GM23338 (cell line): Measurements from ENCODE around the gene SKP2. TPM values are rescaled to one million over a fixed set of nuclear protein-coding genes. Genes with fewer than 3 reads are reported as not detected.
"Not testable (repeated sequence)": the region's sequence is repeated elsewhere in the genome, so short reads cannot be mapped to it uniquely, and the experiment has no call there.

Experiments
- ATAC-seq: fragments of 200-7000 bp; cut with Tn5 transposase; 3 replicates; pipeline ENCODE4 v1.9.1; 2020
- DNase-seq: peaks from one replicate; pipeline ENCODE4 v3.0.0-alpha.2; 2015; ENCODE audit warnings: low spot score
- H2AFZ ChIP-seq: fragments of 200-600 bp; sonication (generic); 2 replicates; pipeline ENCODE4 v1.8.0; 2016; ENCODE audit warnings: antibody characterized with exemption, mild to moderate bottlenecking, moderate library complexity
- H3F3A ChIP-seq: fragments of 200-600 bp; sonication (generic); replicated peaks from 2 replicates; pipeline ENCODE4 v1.8.0; 2017; ENCODE audit warnings: antibody characterized with exemption, mixed run types, low read depth
- H3K27ac ChIP-seq: fragments of 200-600 bp; sonication (generic); 2 replicates; pipeline ENCODE4 v1.6.1; 2016; ENCODE audit warnings: low read depth
- H3K27me3 ChIP-seq: fragments of 200-600 bp; sonication (generic); 2 replicates; pipeline ENCODE4 v1.8.0; 2016; ENCODE audit warnings: mild to moderate bottlenecking, mixed run types, moderate library complexity; ENCODE audit not compliant: insufficient read depth
- H3K36me3 ChIP-seq: fragments of 200-600 bp; sonication (generic); 2 replicates; pipeline ENCODE4 v1.8.0; 2016; ENCODE audit warnings: mild to moderate bottlenecking; ENCODE audit not compliant: insufficient read depth
- H3K4me1 ChIP-seq: fragments of 200-600 bp; sonication (generic); 2 replicates; pipeline ENCODE4 v1.8.0; 2016; ENCODE audit warnings: mild to moderate bottlenecking, moderate library complexity; ENCODE audit not compliant: insufficient read depth
- H3K4me2 ChIP-seq: fragments of 200-600 bp; sonication (generic); 2 replicates; pipeline ENCODE4 v1.7.1; 2017; ENCODE audit warnings: mixed run types
- H3K4me3 ChIP-seq: fragments of 200-600 bp; sonication (generic); 2 replicates; pipeline ENCODE4 v1.6.1; 2016; ENCODE audit warnings: mixed run types
- H3K79me2 ChIP-seq: fragments of 200-600 bp; sonication (generic); replicated peaks from 2 replicates; pipeline ENCODE4 v1.8.0; 2017; ENCODE audit warnings: mild to moderate bottlenecking; ENCODE audit not compliant: insufficient read depth
- H3K9me2 ChIP-seq: fragments of 200-600 bp; sonication (generic); 2 replicates; pipeline ENCODE4 v1.8.0; 2017; ENCODE audit not compliant: insufficient read depth
- H4K20me1 ChIP-seq: fragments of 200-600 bp; sonication (generic); replicated peaks from 2 replicates; pipeline ENCODE4 v1.8.0; 2017; ENCODE audit warnings: mild to moderate bottlenecking; ENCODE audit not compliant: insufficient read depth
- H3K27ac Mint-ChIP-seq: 2 replicates; pipeline ENCODE4 v1.8.0; 2020; ENCODE audit warnings: inconsistent platforms, mild to moderate bottlenecking, moderate library complexity, mixed read lengths
- H3K27me3 Mint-ChIP-seq: 3 replicates; pipeline ENCODE4 v1.8.0; 2022; ENCODE audit warnings: low read depth, mild to moderate bottlenecking, moderate library complexity, mixed read lengths, inconsistent platforms; ENCODE audit not compliant: insufficient read depth, poor library complexity
- H3K36me3 Mint-ChIP-seq: 3 replicates; pipeline ENCODE4 v1.8.0; 2021; ENCODE audit warnings: low read depth, mild to moderate bottlenecking, inconsistent platforms, moderate library complexity, mixed read lengths
- H3K4me1 Mint-ChIP-seq: 3 replicates; pipeline ENCODE4 v1.8.0; 2020; ENCODE audit warnings: mild to moderate bottlenecking, inconsistent platforms, mixed read lengths
- H3K4me3 Mint-ChIP-seq: 3 replicates; pipeline ENCODE4 v1.8.0; 2021; ENCODE audit warnings: moderate library complexity, mild to moderate bottlenecking, inconsistent platforms, mixed read lengths
- H3K9me3 Mint-ChIP-seq: 3 replicates; pipeline ENCODE4 v1.8.0; 2020; ENCODE audit warnings: moderate library complexity, mild to moderate bottlenecking, inconsistent platforms, mixed read lengths
- CREB1 ChIP-seq: fragments of 250-450 bp; sonication (Bioruptor Pico); IDR thresholded peaks from 2 replicates; pipeline ENCODE4 v1.5.0; 2020; ENCODE audit warnings: low read depth, mild to moderate bottlenecking, moderate library complexity
- EZH2 ChIP-seq: fragments of 200-600 bp; sonication (generic); IDR thresholded peaks from one replicate; pipeline ENCODE4 v1.8.0; 2017; ENCODE audit warnings: antibody characterized with exemption, mild to moderate bottlenecking, low read depth; ENCODE audit not compliant: unreplicated experiment
- EZH2phosphoT487 ChIP-seq: fragments of 200-600 bp; sonication (generic); IDR thresholded peaks from one replicate; pipeline ENCODE4 v1.8.1; 2018; ENCODE audit warnings: antibody characterized with exemption; ENCODE audit not compliant: unreplicated experiment
- JUNB ChIP-seq: IDR thresholded peaks from one replicate; pipeline ENCODE4 v1.6.1; 2016; ENCODE audit warnings: antibody characterized with exemption; ENCODE audit not compliant: unreplicated experiment
- NANOG ChIP-seq: IDR thresholded peaks from 2 replicates; pipeline ENCODE4 v1.6.1; 2016; ENCODE audit warnings: antibody characterized with exemption, borderline replicate concordance
- POLR2AphosphoS5 ChIP-seq: IDR thresholded peaks from 2 replicates; pipeline ENCODE4 v1.6.1; 2016; ENCODE audit warnings: antibody characterized with exemption, low read depth
- STAT1 ChIP-seq: IDR thresholded peaks from one replicate; pipeline ENCODE4 v1.6.1; 2016; ENCODE audit warnings: antibody characterized with exemption; ENCODE audit not compliant: unreplicated experiment
- ZNF114 ChIP-seq: fragments of 250-450 bp; sonication (Bioruptor Pico); IDR thresholded peaks from 2 replicates; pipeline ENCODE4 v1.5.0; 2020; ENCODE audit warnings: mild to moderate bottlenecking, moderate library complexity
- ZNF331 ChIP-seq: fragments of 250-450 bp; sonication (Bioruptor Pico); IDR thresholded peaks from 2 replicates; pipeline ENCODE4 v1.5.0; 2020; ENCODE audit warnings: low read depth, mild to moderate bottlenecking, moderate library complexity
- polyA plus RNA-seq: library from polyadenylated mRNA; unstranded; fragments of >200 nt; fragmentation: Nextera tagmentation; extraction: Ambion mirVana; gene quantifications from 2 replicates; pipeline ENCODE4 v1.2.1, GENCODE V29; 2016
- total RNA-seq: library from RNA; depleted of rRNA; stranded (reverse); fragments of >200 nt; shearing (Covaris generic); gene quantifications from 2 replicates; pipeline ENCODE4 v1.2.3, GENCODE V29; 2014
- TF ChIP-seq, protein P1 (sequence below): IDR thresholded peaks from one replicate; pipeline ENCODE4 v1.6.1; 2018; ENCODE audit warnings: antibody characterized with exemption; ENCODE audit not compliant: unreplicated experiment
- TF ChIP-seq, protein P2 (sequence below), 2 experiments: fragments of 200-600 bp in 1 of 2; sonication (generic) in 1 of 2; conservative IDR thresholded peaks; 2 replicates each; pipeline versions ENCODE4 v1.5.1 to v1.6.1; 2016 to 2017; ENCODE audit warnings: antibody characterized with exemption in 2 of 2, low read depth in 2 of 2, mild to moderate bottlenecking in 2 of 2, moderate library complexity in 1 of 2
- TF ChIP-seq, protein P3 (sequence below): fragments of 250-450 bp; sonication (Bioruptor Pico); IDR thresholded peaks from 2 replicates; pipeline ENCODE4 v1.5.0; 2020; ENCODE audit warnings: mild to moderate bottlenecking, moderate library complexity

SKP2 gene
- total and polyA plus RNA-seq, 2 experiments from 2014 or later: 66.6 to 75.6 TPM

DNA sequence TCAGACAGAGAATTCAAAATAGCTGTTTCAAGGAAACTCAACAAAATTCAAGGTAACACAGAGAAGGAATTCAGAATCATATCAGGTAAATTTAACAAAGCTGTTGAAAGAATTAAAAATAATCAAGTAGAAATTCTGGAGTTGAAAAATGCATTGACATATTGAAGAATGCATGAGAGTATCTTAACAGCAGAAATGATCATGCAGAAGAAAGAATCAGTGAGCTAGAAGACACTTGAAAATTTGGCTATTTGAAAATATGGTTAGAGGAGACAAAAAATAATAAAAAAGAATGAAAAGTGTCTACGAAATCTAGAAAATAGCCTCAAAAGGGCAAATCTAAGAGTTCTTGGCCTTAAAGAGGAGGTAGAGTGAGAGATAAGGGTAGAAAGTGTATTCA lies 23.1 kb upstream of the SKP2 start:
- Histone ChIP-seq H3K79me2 (no peaks in the 10 kb centered on the region), H3K9me2 (no peaks in the 10 kb centered on the region), H4K20me1 (no peaks in the 10 kb centered on the region), H3F3A (no peaks in the 10 kb centered on the region), H3K4me2 (no peak overlapping the region), H3K27me3 (no peaks in the 10 kb centered on the region), H3K4me1 (no peaks in the 10 kb centered on the region), H3K4me3 (no peak overlapping the region), H3K36me3 (no peaks in the 10 kb centered on the region), H2AFZ (no peak overlapping the region), H3K27ac (no peak overlapping the region)
- H3K36me3 Mint-ChIP-seq: peaks cover 10% of the 10 kb centered on the region; the same call in 2 of the 3 replicates
- no peak overlapping the region for H3K27ac Mint-ChIP-seq
- no peaks in the 10 kb centered on the region for H3K4me1 Mint-ChIP-seq
- peaks cover 3% of the 10 kb centered on the region for H3K27me3 Mint-ChIP-seq
- TF ChIP-seq NANOG (no peak), ZNF114 (CRISPR knock-in tag) (no peak), ZNF331 (CRISPR knock-in tag) (no peak), JUNB (no peak), EZH2 (no peak), EZH2phosphoT487 (no peak), STAT1 (no peak), CREB1 (CRISPR knock-in tag) (no peak), POLR2AphosphoS5 (no peak)
- TF ChIP-seq, protein P1, sequence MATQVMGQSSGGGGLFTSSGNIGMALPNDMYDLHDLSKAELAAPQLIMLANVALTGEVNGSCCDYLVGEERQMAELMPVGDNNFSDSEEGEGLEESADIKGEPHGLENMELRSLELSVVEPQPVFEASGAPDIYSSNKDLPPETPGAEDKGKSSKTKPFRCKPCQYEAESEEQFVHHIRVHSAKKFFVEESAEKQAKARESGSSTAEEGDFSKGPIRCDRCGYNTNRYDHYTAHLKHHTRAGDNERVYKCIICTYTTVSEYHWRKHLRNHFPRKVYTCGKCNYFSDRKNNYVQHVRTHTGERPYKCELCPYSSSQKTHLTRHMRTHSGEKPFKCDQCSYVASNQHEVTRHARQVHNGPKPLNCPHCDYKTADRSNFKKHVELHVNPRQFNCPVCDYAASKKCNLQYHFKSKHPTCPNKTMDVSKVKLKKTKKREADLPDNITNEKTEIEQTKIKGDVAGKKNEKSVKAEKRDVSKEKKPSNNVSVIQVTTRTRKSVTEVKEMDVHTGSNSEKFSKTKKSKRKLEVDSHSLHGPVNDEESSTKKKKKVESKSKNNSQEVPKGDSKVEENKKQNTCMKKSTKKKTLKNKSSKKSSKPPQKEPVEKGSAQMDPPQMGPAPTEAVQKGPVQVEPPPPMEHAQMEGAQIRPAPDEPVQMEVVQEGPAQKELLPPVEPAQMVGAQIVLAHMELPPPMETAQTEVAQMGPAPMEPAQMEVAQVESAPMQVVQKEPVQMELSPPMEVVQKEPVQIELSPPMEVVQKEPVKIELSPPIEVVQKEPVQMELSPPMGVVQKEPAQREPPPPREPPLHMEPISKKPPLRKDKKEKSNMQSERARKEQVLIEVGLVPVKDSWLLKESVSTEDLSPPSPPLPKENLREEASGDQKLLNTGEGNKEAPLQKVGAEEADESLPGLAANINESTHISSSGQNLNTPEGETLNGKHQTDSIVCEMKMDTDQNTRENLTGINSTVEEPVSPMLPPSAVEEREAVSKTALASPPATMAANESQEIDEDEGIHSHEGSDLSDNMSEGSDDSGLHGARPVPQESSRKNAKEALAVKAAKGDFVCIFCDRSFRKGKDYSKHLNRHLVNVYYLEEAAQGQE: no peak
- TF ChIP-seq, protein P2, sequence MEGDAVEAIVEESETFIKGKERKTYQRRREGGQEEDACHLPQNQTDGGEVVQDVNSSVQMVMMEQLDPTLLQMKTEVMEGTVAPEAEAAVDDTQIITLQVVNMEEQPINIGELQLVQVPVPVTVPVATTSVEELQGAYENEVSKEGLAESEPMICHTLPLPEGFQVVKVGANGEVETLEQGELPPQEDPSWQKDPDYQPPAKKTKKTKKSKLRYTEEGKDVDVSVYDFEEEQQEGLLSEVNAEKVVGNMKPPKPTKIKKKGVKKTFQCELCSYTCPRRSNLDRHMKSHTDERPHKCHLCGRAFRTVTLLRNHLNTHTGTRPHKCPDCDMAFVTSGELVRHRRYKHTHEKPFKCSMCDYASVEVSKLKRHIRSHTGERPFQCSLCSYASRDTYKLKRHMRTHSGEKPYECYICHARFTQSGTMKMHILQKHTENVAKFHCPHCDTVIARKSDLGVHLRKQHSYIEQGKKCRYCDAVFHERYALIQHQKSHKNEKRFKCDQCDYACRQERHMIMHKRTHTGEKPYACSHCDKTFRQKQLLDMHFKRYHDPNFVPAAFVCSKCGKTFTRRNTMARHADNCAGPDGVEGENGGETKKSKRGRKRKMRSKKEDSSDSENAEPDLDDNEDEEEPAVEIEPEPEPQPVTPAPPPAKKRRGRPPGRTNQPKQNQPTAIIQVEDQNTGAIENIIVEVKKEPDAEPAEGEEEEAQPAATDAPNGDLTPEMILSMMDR (conservative IDR thresholded peaks at IDR 0.05; ENCODE audit: low read depth in 2 of 2): no peak
- TF ChIP-seq, protein P3, sequence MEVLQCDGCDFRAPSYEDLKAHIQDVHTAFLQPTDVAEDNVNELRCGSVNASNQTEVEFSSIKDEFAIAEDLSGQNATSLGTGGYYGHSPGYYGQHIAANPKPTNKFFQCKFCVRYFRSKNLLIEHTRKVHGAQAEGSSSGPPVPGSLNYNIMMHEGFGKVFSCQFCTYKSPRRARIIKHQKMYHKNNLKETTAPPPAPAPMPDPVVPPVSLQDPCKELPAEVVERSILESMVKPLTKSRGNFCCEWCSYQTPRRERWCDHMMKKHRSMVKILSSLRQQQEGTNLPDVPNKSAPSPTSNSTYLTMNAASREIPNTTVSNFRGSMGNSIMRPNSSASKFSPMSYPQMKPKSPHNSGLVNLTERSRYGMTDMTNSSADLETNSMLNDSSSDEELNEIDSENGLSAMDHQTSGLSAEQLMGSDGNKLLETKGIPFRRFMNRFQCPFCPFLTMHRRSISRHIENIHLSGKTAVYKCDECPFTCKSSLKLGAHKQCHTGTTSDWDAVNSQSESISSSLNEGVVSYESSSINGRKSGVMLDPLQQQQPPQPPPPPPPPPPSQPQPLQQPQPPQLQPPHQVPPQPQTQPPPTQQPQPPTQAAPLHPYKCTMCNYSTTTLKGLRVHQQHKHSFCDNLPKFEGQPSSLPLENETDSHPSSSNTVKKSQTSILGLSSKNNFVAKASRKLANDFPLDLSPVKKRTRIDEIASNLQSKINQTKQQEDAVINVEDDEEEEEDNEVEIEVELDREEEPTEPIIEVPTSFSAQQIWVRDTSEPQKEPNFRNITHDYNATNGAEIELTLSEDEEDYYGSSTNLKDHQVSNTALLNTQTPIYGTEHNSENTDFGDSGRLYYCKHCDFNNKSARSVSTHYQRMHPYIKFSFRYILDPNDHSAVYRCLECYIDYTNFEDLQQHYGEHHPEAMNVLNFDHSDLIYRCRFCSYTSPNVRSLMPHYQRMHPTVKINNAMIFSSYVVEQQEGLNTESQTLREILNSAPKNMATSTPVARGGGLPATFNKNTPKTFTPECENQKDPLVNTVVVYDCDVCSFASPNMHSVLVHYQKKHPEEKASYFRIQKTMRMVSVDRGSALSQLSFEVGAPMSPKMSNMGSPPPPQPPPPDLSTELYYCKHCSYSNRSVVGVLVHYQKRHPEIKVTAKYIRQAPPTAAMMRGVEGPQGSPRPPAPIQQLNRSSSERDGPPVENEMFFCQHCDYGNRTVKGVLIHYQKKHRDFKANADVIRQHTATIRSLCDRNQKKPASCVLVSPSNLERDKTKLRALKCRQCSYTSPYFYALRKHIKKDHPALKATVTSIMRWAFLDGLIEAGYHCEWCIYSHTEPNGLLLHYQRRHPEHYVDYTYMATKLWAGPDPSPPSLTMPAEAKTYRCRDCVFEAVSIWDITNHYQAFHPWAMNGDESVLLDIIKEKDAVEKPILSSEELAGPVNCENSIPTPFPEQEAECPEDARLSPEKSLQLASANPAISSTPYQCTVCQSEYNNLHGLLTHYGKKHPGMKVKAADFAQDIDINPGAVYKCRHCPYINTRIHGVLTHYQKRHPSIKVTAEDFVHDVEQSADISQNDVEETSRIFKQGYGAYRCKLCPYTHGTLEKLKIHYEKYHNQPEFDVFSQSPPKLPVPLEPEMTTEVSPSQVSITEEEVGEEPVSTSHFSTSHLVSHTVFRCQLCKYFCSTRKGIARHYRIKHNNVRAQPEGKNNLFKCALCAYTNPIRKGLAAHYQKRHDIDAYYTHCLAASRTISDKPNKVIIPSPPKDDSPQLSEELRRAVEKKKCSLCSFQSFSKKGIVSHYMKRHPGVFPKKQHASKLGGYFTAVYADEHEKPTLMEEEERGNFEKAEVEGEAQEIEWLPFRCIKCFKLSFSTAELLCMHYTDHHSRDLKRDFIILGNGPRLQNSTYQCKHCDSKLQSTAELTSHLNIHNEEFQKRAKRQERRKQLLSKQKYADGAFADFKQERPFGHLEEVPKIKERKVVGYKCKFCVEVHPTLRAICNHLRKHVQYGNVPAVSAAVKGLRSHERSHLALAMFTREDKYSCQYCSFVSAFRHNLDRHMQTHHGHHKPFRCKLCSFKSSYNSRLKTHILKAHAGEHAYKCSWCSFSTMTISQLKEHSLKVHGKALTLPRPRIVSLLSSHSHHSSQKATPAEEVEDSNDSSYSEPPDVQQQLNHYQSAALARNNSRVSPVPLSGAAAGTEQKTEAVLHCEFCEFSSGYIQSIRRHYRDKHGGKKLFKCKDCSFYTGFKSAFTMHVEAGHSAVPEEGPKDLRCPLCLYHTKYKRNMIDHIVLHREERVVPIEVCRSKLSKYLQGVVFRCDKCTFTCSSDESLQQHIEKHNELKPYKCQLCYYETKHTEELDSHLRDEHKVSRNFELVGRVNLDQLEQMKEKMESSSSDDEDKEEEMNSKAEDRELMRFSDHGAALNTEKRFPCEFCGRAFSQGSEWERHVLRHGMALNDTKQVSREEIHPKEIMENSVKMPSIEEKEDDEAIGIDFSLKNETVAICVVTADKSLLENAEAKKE: no peak
- peaks cover 9% of the 10 kb centered on the region; the same call in 1 of the 3 replicates for H3K9me3 Mint-ChIP-seq
- no peak overlapping the region for H3K4me3 Mint-ChIP-seq
- DNase-seq (no peak), ATAC-seq (no peak)

DNA sequence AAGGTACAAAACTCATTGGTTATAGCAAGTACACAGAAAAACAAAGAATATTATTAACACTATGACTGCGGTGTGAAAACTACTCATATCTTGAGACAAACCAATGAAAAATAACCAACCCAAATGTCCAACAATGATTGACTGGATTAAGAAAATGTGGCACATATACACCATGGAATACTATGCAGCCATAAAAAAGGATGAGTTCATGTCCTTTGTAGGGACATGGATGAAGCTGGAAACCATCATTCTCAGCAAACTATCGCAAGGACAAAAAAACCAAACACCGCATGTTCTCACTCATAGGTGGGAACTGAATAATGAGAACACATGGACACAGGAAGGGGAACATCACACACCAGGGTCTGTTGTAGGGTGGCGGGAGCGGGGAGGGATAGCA lies 22.2 kb upstream of the SKP2 start:
- not testable (repeated sequence) for H3K4me1 Mint-ChIP-seq

More for the DNA sequence above, 22.2 kb upstream of the SKP2 start:
- H3K4me1 ChIP-seq, H3K4me2 ChIP-seq, H3F3A ChIP-seq, H3K79me2 ChIP-seq, H3K27ac Mint-ChIP-seq, H2AFZ ChIP-seq, H3K27ac ChIP-seq, H3K36me3 ChIP-seq, H3K4me3 ChIP-seq, H3K9me3 Mint-ChIP-seq, DNase-seq, H3K27me3 Mint-ChIP-seq, H3K36me3 Mint-ChIP-seq, H3K27me3 ChIP-seq, ATAC-seq, H3K9me2 ChIP-seq, H3K4me3 Mint-ChIP-seq, H4K20me1 ChIP-seq: not testable (repeated sequence)
